Endothelial cell of umbilical vein (primary cell): ENCODE data around the gene TMOD2. TPM values are rescaled to one million over a fixed set of nuclear protein-coding genes. Genes with fewer than 3 reads are reported as not detected.
"Not testable (repeated sequence)": the region's sequence is repeated elsewhere in the genome, so short reads cannot be mapped to it uniquely, and the experiment has no call there.

Experiments used
- BruUV-seq: library from RNA; stranded (reverse); fragments of 400-500 nt; replicated peaks from 2 replicates; lab custom pipeline; 2021; lab: Mats Ljungman, UMichigan
- CTCF ChIA-PET: fragments of 300-600, 350-600 bp; sonication (Branson Sonifier 250); formaldehyde crosslinking; loops from one replicate; lab custom pipeline; 2021; ENCODE audit warnings: antibody characterized with exemption, inconsistent platforms; lab: Charles Lee
- POLR2A ChIA-PET: fragments of 300-600, 350-600 bp; sonication (Branson Sonifier 250); formaldehyde crosslinking; loops from one replicate; lab custom pipeline; 2021; ENCODE audit warnings: antibody characterized with exemption, inconsistent platforms; lab: Charles Lee
- DNase-seq: peaks from one replicate; pipeline ENCODE4 v3.0.0-alpha.2; 2011; ENCODE audit warnings: low read depth, low spot score
- FAIRE-seq: peaks from 2 replicates; lab custom pipeline; 2011; peaks lifted over from hg19 to GRCh38; lab: Jason Lieb, UNC
- H2AFZ ChIP-seq: 2 replicates; pipeline ENCODE4 v1.6.0; 2012; ENCODE audit warnings: low read depth, low read length, control low read depth, inconsistent platforms
- H3K27ac ChIP-seq: 2 replicates; pipeline ENCODE4 v1.5.1; 2011; ENCODE audit warnings: low read depth, mild to moderate bottlenecking, control low read depth, low read length, moderate library complexity; ENCODE audit not compliant: insufficient read depth
- H3K27me3 ChIP-seq, 2 experiments: 2 replicates each; pipeline versions ENCODE4 v1.6.0 to v1.6.1; 2011; ENCODE audit warnings: low read length in 2 of 2, mixed read lengths in 1 of 2; ENCODE audit not compliant: control insufficient read depth in 2 of 2, insufficient read depth in 2 of 2
- H3K36me3 ChIP-seq, 2 experiments: 2 replicates in 1 of 2; 3 replicates in 1 of 2; pipeline ENCODE4 v1.5.1; 2011; ENCODE audit warnings: low read length in 2 of 2, mild to moderate bottlenecking in 1 of 2, moderate library complexity in 1 of 2; ENCODE audit not compliant: control insufficient read depth in 2 of 2, insufficient read depth in 2 of 2; ENCODE audit errors: extremely low read depth in 1 of 2
- H3K4me1 ChIP-seq: 3 replicates; pipeline ENCODE4 v1.5.1; 2011; ENCODE audit warnings: mild to moderate bottlenecking, low read length; ENCODE audit not compliant: control insufficient read depth, insufficient read depth; ENCODE audit errors: extremely low read depth
- H3K4me2 ChIP-seq: 2 replicates; pipeline ENCODE4 v1.6.1; 2011; ENCODE audit warnings: low read length, control low read depth, mixed read lengths; ENCODE audit not compliant: insufficient read depth
- H3K4me3 ChIP-seq, 3 experiments: fragments of 200-600 bp in 1 of 3; sonication (generic), shearing (Covaris generic) in 1 of 3; replicated peaks in 1 of 3; 2 replicates each; pipeline ENCODE4 v1.5.1; 2011 to 2016; ENCODE audit warnings: control low read depth in 3 of 3, low read length in 3 of 3, mild to moderate bottlenecking in 2 of 3, inconsistent platforms in 1 of 3, low read depth in 1 of 3, moderate library complexity in 1 of 3; ENCODE audit not compliant: insufficient read depth in 1 of 3
- H3K79me2 ChIP-seq: 2 replicates; pipeline ENCODE4 v1.6.0; 2012; ENCODE audit warnings: low read length, inconsistent platforms; ENCODE audit not compliant: control insufficient read depth, insufficient read depth
- H3K9ac ChIP-seq: replicated peaks from 2 replicates; pipeline ENCODE3; 2011; ENCODE audit warnings: low read length, control low read depth; ENCODE audit not compliant: insufficient read depth; ENCODE audit errors: extremely low read depth
- H3K9me1 ChIP-seq: replicated peaks from 3 replicates; pipeline ENCODE4 v1.6.0; 2011; ENCODE audit warnings: mild to moderate bottlenecking, low read length; ENCODE audit not compliant: control insufficient read depth, insufficient read depth; ENCODE audit errors: extremely low read depth
- H3K9me3 ChIP-seq: replicated peaks from 2 replicates; pipeline ENCODE4 v1.5.1; 2012; ENCODE audit warnings: low read length, inconsistent platforms; ENCODE audit not compliant: control insufficient read depth, insufficient read depth
- H4K20me1 ChIP-seq: replicated peaks from 2 replicates; pipeline ENCODE3; 2011; ENCODE audit warnings: mild to moderate bottlenecking, low read length; ENCODE audit not compliant: control insufficient read depth, insufficient read depth; ENCODE audit errors: extremely low read depth
- CTCF ChIP-seq, 2 donors: IDR thresholded peaks; 1 replicate in 1 of 2; 2 replicates in 1 of 2; pipeline ENCODE4 v1.5.1; 2011; ENCODE audit warnings: low read length in 2 of 2, mild to moderate bottlenecking in 2 of 2, moderate library complexity in 2 of 2, control low read depth in 1 of 2, inconsistent platforms in 1 of 2, low read depth in 1 of 2; ENCODE audit not compliant: insufficient read depth in 1 of 2; ENCODE audit errors: extremely low read depth in 1 of 2
- EZH2 ChIP-seq: IDR thresholded peaks from 2 replicates; pipeline ENCODE4 v1.6.1; 2012; ENCODE audit warnings: borderline replicate concordance, low read depth, mild to moderate bottlenecking, moderate library complexity, low read length, inconsistent platforms; ENCODE audit not compliant: severe bottlenecking
- FOS ChIP-seq: IDR thresholded peaks from 2 replicates; pipeline ENCODE4 v1.6.1; 2011; ENCODE audit warnings: mild to moderate bottlenecking, low read length, moderate library complexity, borderline replicate concordance; ENCODE audit not compliant: insufficient read depth
- GATA2 ChIP-seq: IDR thresholded peaks from 2 replicates; pipeline ENCODE4 v1.7.0; 2011; ENCODE audit warnings: low read depth, mild to moderate bottlenecking, moderate library complexity, mixed read lengths, low read length; ENCODE audit not compliant: insufficient read length, insufficient read depth
- JUN ChIP-seq: IDR thresholded peaks from 2 replicates; pipeline ENCODE4 v1.6.1; 2011; ENCODE audit warnings: borderline replicate concordance, low read depth; ENCODE audit not compliant: insufficient read length, insufficient read depth
- MAX ChIP-seq: IDR thresholded peaks from 2 replicates; pipeline ENCODE4 v1.6.1; 2011; ENCODE audit not compliant: insufficient read depth, insufficient read length
- MYC ChIP-seq: IDR thresholded peaks from one replicate; pipeline ENCODE4 v1.6.1; 2011; ENCODE audit warnings: mild to moderate bottlenecking, low read depth, low read length
- POLR2A ChIP-seq: IDR thresholded peaks from 2 replicates; pipeline ENCODE4 v1.6.1; 2012; ENCODE audit warnings: low read depth, mild to moderate bottlenecking, control low read depth, low read length
- dilution Hi-C: fragments of 300-500 bp; cut with MboI; formaldehyde crosslinking; loops from one replicate; pipeline ENCODE4 v1.15.0; 2019; ENCODE audit warnings: low sequenced_read_pairs; ENCODE audit not compliant: extremely low pct_ligation_motif_present
- intact Hi-C: fragments of 100-400 bp; cut with micrococcal nuclease; formaldehyde crosslinking; loops from one replicate; pipeline ENCODE4 v1.10.0; 2022
- polyA plus RNA-seq, 4 experiments: library from polyadenylated mRNA; depleted of rRNA in 3 of 4; stranded (reverse) in 3 of 4; unstranded in 1 of 4; fragments of >200 nt; gene quantifications; 2 replicates each; pipeline versions ENCODE4 v1.2.1 to v1.2.3, GENCODE V29; 2011 to 2012; ENCODE audit warnings: missing spikeins in 1 of 4
- total RNA-seq: library from RNA; stranded (reverse); gene quantifications from 2 replicates; pipeline ENCODE4 v1.2.3, GENCODE V29; 2021

Gene TMOD2
- total and polyA plus RNA-seq, 2 donors (not counting 3 experiments of a cell fraction or from before 2014, with no cell fraction given) = 0.46 to 2.7 TPM

- H3K9ac ChIP-seq = no peak overlapping the region
- H2AFZ ChIP-seq = no peak overlapping the region
- H3K27me3 ChIP-seq = peaks cover 0 to 6% of the 10 kb centered on the region in 2 experiments
- TF ChIP-seq CTCF (IDR thresholded peaks at IDR 0.05; ENCODE audit: extremely low read depth in 1 of 2, insufficient read depth in 1 of 2, low read depth in 1 of 2, low read length in 2 of 2) (no peak), GATA2 (no peak), MYC (no peak), POLR2A (no peak), MAX (no peak), JUN (no peak), EZH2 (no peak), FOS (no peak)
- ChIA-PET CTCF (interaction anchor here (1.0 to 3.1 kb wide), 6 partner anchors 14 to 444 kb away, joined by 3 to 19 read pairs (median 4); no protein-coding TSS in a partner anchor), POLR2A (no interaction called here)
- BruUV-seq = no TSS peak
- DNase-seq (no peak), FAIRE-seq (no peak)
- intact Hi-C loops (loop anchor here (5.0 to 10.0 kb wide), 2 partner anchors 351 to 443 kb away; no protein-coding TSS in a partner anchor), dilution Hi-C loops (no loop called here)
- H3K9me3 ChIP-seq = no peaks in the 10 kb centered on the region
- no peaks in the 10 kb centered on the region for H4K20me1 ChIP-seq
- no peaks in the 10 kb centered on the region for H3K79me2 ChIP-seq
- H3K36me3 ChIP-seq = no peaks in the 10 kb centered on the region
- H3K4me2 ChIP-seq = no peak overlapping the region
- H3K4me1 ChIP-seq = no peaks in the 10 kb centered on the region
- H3K9me1 ChIP-seq = no peaks in the 10 kb centered on the region
- H3K4me3 ChIP-seq = no peak overlapping the region
- H3K27ac ChIP-seq = no peak overlapping the region
Measured at GRCh38 chr15:51783967-51784366, 32.6 kb downstream of the TMOD2 start.

- POLR2A ChIA-PET, H3K79me2 ChIP-seq, BruUV-seq, H3K9ac ChIP-seq, H3K4me3 ChIP-seq, H3K4me1 ChIP-seq, FAIRE-seq, H3K36me3 ChIP-seq, H3K27me3 ChIP-seq, H4K20me1 ChIP-seq, H2AFZ ChIP-seq, H3K4me2 ChIP-seq, H3K9me1 ChIP-seq, dilution Hi-C loops, H3K9me3 ChIP-seq, DNase-seq, H3K27ac ChIP-seq: not testable (repeated sequence)
- intact Hi-C loops = loop anchor here (10.0 kb wide), 1 partner anchor 348 kb away; no protein-coding TSS in a partner anchor
- CTCF ChIA-PET = interaction anchor here (4.1 kb wide), 1 partner anchor 11 kb away, joined by 28 read pairs; no protein-coding TSS in a partner anchor
Measured at GRCh38 chr15:51787130-51787529, 35.7 kb downstream of the TMOD2 start.

- H3K4me1 ChIP-seq, H4K20me1 ChIP-seq, H3K27me3 ChIP-seq, H3K9ac ChIP-seq, H3K27ac ChIP-seq, H3K79me2 ChIP-seq, H3K36me3 ChIP-seq, H3K4me3 ChIP-seq, POLR2A ChIA-PET, BruUV-seq, FAIRE-seq, intact Hi-C loops, H3K9me3 ChIP-seq, DNase-seq, H2AFZ ChIP-seq, dilution Hi-C loops, H3K9me1 ChIP-seq, H3K4me2 ChIP-seq: not testable (repeated sequence)
- CTCF ChIA-PET = interaction anchor here (1.5 kb wide), 1 partner anchor 16 kb away, joined by 3 read pairs; no protein-coding TSS in a partner anchor
Measured at GRCh38 chr15:51792474-51792873, 41.1 kb downstream of the TMOD2 start.
